ENCODE measurements around the gene SNAPC1.

Gene SNAPC1

GRCh38 chr14:61813096-61813606, 50.9 kb downstream of the SNAPC1 start:
- no peak for DNase-seq

GRCh38 chr14:61822458-61822857, 60.2 kb downstream of the SNAPC1 start:
- DNase-seq, result no peak

- no peak for DNase-seq
Measured at GRCh38 chr14:61832783-61833182, 70.6 kb downstream of the SNAPC1 start.

GRCh38 chr14:61836184-61836583, 74.0 kb downstream of the SNAPC1 start:
- no peak for DNase-seq

- DNase-seq, result no peak
Measured at GRCh38 chr14:61836807-61837206, 74.6 kb downstream of the SNAPC1 start.

GRCh38 chr14:61837336-61838229, 75.4 kb downstream of the SNAPC1 start:
- DNase-seq, result peak; percentile 80 to 82

GRCh38 chr14:61838661-61839245, 76.5 kb downstream of the SNAPC1 start:
- DNase-seq, result no peak

GRCh38 chr14:61839507-61839906, 77.3 kb downstream of the SNAPC1 start:
- DNase-seq, result no peak

GRCh38 chr14:61841145-61841544, 78.9 kb downstream of the SNAPC1 start:
- DNase-seq, result no peak
